Neural crest cell (in vitro differentiated cells): ENCODE measurements around the gene MSS51. TPM values are rescaled to one million over a fixed set of nuclear protein-coding genes. Genes with fewer than 3 reads are reported as not detected.

ENCODE experiments used
- DNase-seq: peaks from one replicate; pipeline ENCODE4 v3.0.0; 2021; ENCODE audit warnings: low read depth, mixed read lengths, low spot score
- H3K27ac Mint-ChIP-seq: one replicate; pipeline ENCODE4 v1.8.0; 2021; ENCODE audit warnings: mild to moderate bottlenecking, mixed read lengths; ENCODE audit not compliant: unreplicated experiment
- H3K27me3 Mint-ChIP-seq: 2 replicates; pipeline ENCODE4 v1.8.0; 2021; ENCODE audit warnings: low read depth, mild to moderate bottlenecking, mixed read lengths
- H3K36me3 Mint-ChIP-seq: 2 replicates; pipeline ENCODE4 v1.8.0; 2021; ENCODE audit warnings: low read depth, mild to moderate bottlenecking, mixed read lengths
- H3K4me1 Mint-ChIP-seq: 2 replicates; pipeline ENCODE4 v1.8.0; 2021; ENCODE audit warnings: mixed read lengths
- H3K4me3 Mint-ChIP-seq: one replicate; pipeline ENCODE4 v1.8.0; 2021; ENCODE audit warnings: mild to moderate bottlenecking, mixed read lengths
- H3K9me3 Mint-ChIP-seq: 2 replicates; pipeline ENCODE4 v1.8.0; 2021; ENCODE audit warnings: mixed read lengths
- CTCF ChIP-seq: fragments of 200-600 bp; sonication (generic); conservative IDR thresholded peaks from 2 replicates; pipeline ENCODE4 v1.5.0; 2021; ENCODE audit warnings: antibody characterized with exemption, mild to moderate bottlenecking
- total RNA-seq: library from RNA; stranded (reverse); gene quantifications from 2 replicates; pipeline ENCODE4 v1.2.1, GENCODE V29; 2021

Gene MSS51
- total RNA-seq, 1 donor from 2014 or later, result 2.6 TPM

GRCh38 chr10:73379064-73379748 is 54.2 kb downstream of the MSS51 start:
- no peak overlapping the region for H3K4me3 Mint-ChIP-seq
- no peak for DNase-seq
- TF ChIP-seq CTCF, result no peak
- H3K27ac Mint-ChIP-seq, result peak overlapping the region; percentile 60
- H3K36me3 Mint-ChIP-seq, result peaks cover 10% of the 10 kb centered on the region
- no peaks in the 10 kb centered on the region for H3K4me1 Mint-ChIP-seq
- no peaks in the 10 kb centered on the region for H3K9me3 Mint-ChIP-seq
- H3K27me3 Mint-ChIP-seq, result no peaks in the 10 kb centered on the region

GRCh38 chr10:73376679-73377078 is 56.7 kb downstream of the MSS51 start:
- no peak overlapping the region for H3K27ac Mint-ChIP-seq
- no peaks in the 10 kb centered on the region for H3K4me1 Mint-ChIP-seq
- peaks cover 13% of the 10 kb centered on the region for H3K36me3 Mint-ChIP-seq
- no peak for DNase-seq
- TF ChIP-seq CTCF, result no peak
- no peak overlapping the region for H3K4me3 Mint-ChIP-seq
- no peaks in the 10 kb centered on the region for H3K9me3 Mint-ChIP-seq
- H3K27me3 Mint-ChIP-seq, result no peaks in the 10 kb centered on the region

Other genes with a start within 250 kb of the MSS51 start
- gene DNAJC9, start 186.3 kb downstream of the MSS51 start, total RNA-seq, result 73.9 and 74.8 TPM in 2 replicates
- gene MRPS16, start 180.9 kb downstream of the MSS51 start, total RNA-seq, result 105 and 106 TPM in 2 replicates
- gene CFAP70, start 74.7 kb downstream of the MSS51 start, total RNA-seq, result 0.65 and 0.84 TPM in 2 replicates
- 48.1 and 48.8 TPM in 2 replicates for gene ANXA7, start 19.5 kb downstream of the MSS51 start, total RNA-seq
- 45.6 and 46.9 TPM in 2 replicates for gene PPP3CB, start 62.5 kb upstream of the MSS51 start, total RNA-seq
- gene USP54, start 157.8 kb upstream of the MSS51 start, total RNA-seq, result 64.8 and 66.1 TPM in 2 replicates
- 0.16 and 0.18 TPM in 2 replicates for gene MYOZ1, start 207.9 kb upstream of the MSS51 start, total RNA-seq
- 0.12 and 0.20 TPM in 2 replicates for gene SYNPO2L, start 222.5 kb upstream of the MSS51 start, total RNA-seq